GM23338 (cell line): ENCODE data around the gene EMX1.

Source experiments
- CTCF ChIP-seq, 2 experiments: fragments of 200-600 bp in 1 of 2; sonication (generic) in 1 of 2; conservative IDR thresholded peaks; 2 replicates each; pipeline versions ENCODE4 v1.5.1 to v1.6.1; 2016 to 2017; ENCODE audit warnings: antibody characterized with exemption in 2 of 2, low read depth in 2 of 2, mild to moderate bottlenecking in 2 of 2, moderate library complexity in 1 of 2
- ETS1 ChIP-seq: IDR thresholded peaks from 2 replicates; pipeline ENCODE4 v1.6.1; 2016; ENCODE audit warnings: antibody characterized with exemption
- EZH2 ChIP-seq: fragments of 200-600 bp; sonication (generic); IDR thresholded peaks from one replicate; pipeline ENCODE4 v1.8.0; 2017; ENCODE audit warnings: antibody characterized with exemption, mild to moderate bottlenecking, low read depth; ENCODE audit not compliant: unreplicated experiment
- EZH2phosphoT487 ChIP-seq: fragments of 200-600 bp; sonication (generic); IDR thresholded peaks from one replicate; pipeline ENCODE4 v1.8.1; 2018; ENCODE audit warnings: antibody characterized with exemption; ENCODE audit not compliant: unreplicated experiment
- JUNB ChIP-seq: IDR thresholded peaks from one replicate; pipeline ENCODE4 v1.6.1; 2016; ENCODE audit warnings: antibody characterized with exemption; ENCODE audit not compliant: unreplicated experiment
- POLR2AphosphoS5 ChIP-seq: IDR thresholded peaks from 2 replicates; pipeline ENCODE4 v1.6.1; 2016; ENCODE audit warnings: antibody characterized with exemption, low read depth
- REST ChIP-seq: IDR thresholded peaks from one replicate; pipeline ENCODE4 v1.6.1; 2018; ENCODE audit warnings: antibody characterized with exemption; ENCODE audit not compliant: unreplicated experiment
- ZNF462 ChIP-seq: fragments of 250-450 bp; sonication (Bioruptor Pico); IDR thresholded peaks from 2 replicates; pipeline ENCODE4 v1.5.0; 2020; ENCODE audit warnings: mild to moderate bottlenecking, moderate library complexity

- TF ChIP-seq REST (no peak), EZH2phosphoT487 (peak; percentile 78), CTCF (conservative IDR thresholded peaks at IDR 0.05; ENCODE audit: low read depth in 2 of 2) (no peak), EZH2 (peak; percentile 91), ETS1 (no peak), POLR2AphosphoS5 (no peak), JUNB (no peak), ZNF462 (CRISPR knock-in tag) (no peak)
Observed at GRCh38 chr2:72925328-72925943, 8.1 kb downstream of the EMX1 start.
